Coronary artery (tissue), 2 donors: Measurements from ENCODE around the gene DSCAML1.

ENCODE experiments used
- DNase-seq: peaks from one replicate; pipeline ENCODE4 v3.0.0-alpha.2; 2017; ENCODE audit warnings: low spot score
- H3K27ac ChIP-seq, 2 donors: fragments of 200-600 bp; sonication (generic); one replicate each; pipeline ENCODE4 v1.5.1; 2016 to 2019
- H3K4me3 ChIP-seq: fragments of 200-600 bp; sonication (generic); 2 replicates; pipeline ENCODE4 v1.5.1; 2016; ENCODE audit warnings: mild to moderate bottlenecking, moderate library complexity
- CTCF ChIP-seq: fragments of 200-600 bp; sonication (generic); IDR thresholded peaks from one replicate; pipeline ENCODE4 v1.5.1; 2019; ENCODE audit warnings: antibody characterized with exemption

DSCAML1 gene

GRCh38 chr11:117523680-117524079 lies 273.3 kb downstream of the DSCAML1 start:
- no peak for DNase-seq
- H3K4me3 ChIP-seq, result no peak overlapping the region
- H3K27ac ChIP-seq, result no peak overlapping the region
- no peak for TF ChIP-seq CTCF

GRCh38 chr11:117521974-117522373 lies 275.0 kb downstream of the DSCAML1 start:
- H3K27ac ChIP-seq, result no peak overlapping the region
- no peak for DNase-seq
- no peak for TF ChIP-seq CTCF
- H3K4me3 ChIP-seq, result no peak overlapping the region

GRCh38 chr11:117520966-117521365 lies 276.1 kb downstream of the DSCAML1 start:
- no peak overlapping the region for H3K4me3 ChIP-seq
- DNase-seq, result no peak
- TF ChIP-seq CTCF, result no peak
- no peak overlapping the region for H3K27ac ChIP-seq

GRCh38 chr11:117520201-117520600 lies 276.8 kb downstream of the DSCAML1 start:
- no peak overlapping the region for H3K27ac ChIP-seq
- no peak for TF ChIP-seq CTCF
- no peak for DNase-seq

GRCh38 chr11:117519590-117519989 lies 277.4 kb downstream of the DSCAML1 start:
- no peak for DNase-seq
- Histone ChIP-seq H3K4me3 (no peak overlapping the region), H3K27ac (no peak overlapping the region)
- no peak for TF ChIP-seq CTCF

More at GRCh38 chr11:117520201-117520600, 276.8 kb downstream of the DSCAML1 start:
- H3K4me3 ChIP-seq, result no peak overlapping the region

- Histone ChIP-seq H3K27ac (no peak overlapping the region), H3K4me3 (no peak overlapping the region)
- DNase-seq, result no peak
- TF ChIP-seq CTCF, result no peak
These were observed 277.8 kb downstream of the DSCAML1 start for GRCh38 chr11:117519170-117519569.

- no peak for TF ChIP-seq CTCF
- H3K27ac ChIP-seq, result no peak overlapping the region
- no peak for DNase-seq
- no peak overlapping the region for H3K4me3 ChIP-seq
These were observed 278.6 kb downstream of the DSCAML1 start for GRCh38 chr11:117518455-117518854.
